Activated CD8-positive, alpha-beta memory T cell treated with anti-CD3 and anti-CD28 coated beads for 24 hours (primary cell): ENCODE results near the gene RELCH.

Source experiments
- DNase-seq: peaks from one replicate; pipeline ENCODE4 v3.0.0-alpha.2; 2020

The RELCH gene

DNA sequence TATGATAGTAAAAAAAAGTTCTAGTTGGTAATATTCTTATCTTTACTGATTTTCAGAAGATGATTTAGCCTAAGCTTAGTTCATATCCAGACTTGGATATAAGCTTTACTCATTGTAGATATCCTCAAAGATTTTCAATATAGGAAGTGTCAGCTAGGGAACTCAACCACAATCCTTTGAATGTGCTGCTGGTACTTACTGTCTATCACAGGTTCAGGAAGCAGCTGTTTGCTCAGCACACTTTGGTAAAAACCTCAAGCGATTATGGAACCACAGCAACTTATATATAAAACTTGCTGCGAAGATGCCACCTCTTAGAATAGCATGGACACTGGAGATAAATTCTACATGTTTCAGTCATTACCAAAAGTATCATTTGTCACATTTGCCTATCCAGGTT lies 77.9 kb downstream of the RELCH start:
- no peak for DNase-seq

DNA sequence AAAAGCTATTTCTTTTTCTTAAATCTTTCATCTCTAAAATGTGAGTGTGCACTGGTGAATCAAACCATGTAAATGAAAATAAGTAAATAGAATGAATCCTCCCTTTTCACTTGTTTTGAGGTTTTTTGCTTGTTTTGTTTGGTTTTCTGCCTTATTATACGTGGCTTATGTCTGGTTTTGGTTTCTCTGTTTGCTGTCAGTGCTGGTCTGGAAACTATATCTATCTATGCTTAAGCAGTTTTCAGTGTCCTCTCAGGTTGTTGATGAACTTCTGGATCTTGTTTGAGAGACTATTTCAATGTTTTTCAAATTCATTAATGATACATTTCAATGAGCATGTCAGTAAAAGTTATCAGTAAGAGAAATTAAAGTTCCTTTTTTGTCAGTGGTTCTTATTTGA lies 90.0 kb downstream of the RELCH start:
- no peak for DNase-seq

DNA sequence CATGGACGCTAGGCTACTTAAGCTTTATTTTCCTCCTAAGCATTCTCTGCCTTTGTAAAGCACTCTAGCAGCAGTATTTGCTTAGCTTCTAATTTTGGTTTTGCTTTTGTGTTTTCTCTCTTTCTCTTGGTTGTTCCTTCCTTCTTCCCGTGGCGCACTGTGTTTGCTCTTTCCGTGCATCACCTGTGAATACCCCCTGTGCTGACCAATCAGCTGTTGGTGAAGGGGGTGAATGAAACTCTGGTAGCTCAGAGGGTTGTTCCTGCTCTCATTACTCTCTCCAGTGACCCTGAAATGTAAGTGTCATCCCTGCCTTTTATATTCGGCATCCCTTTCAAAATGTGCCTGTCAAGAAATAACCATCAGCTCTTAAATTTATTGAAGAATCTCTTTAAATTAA lies 92.5 kb downstream of the RELCH start:
- DNase-seq, result no peak

DNA sequence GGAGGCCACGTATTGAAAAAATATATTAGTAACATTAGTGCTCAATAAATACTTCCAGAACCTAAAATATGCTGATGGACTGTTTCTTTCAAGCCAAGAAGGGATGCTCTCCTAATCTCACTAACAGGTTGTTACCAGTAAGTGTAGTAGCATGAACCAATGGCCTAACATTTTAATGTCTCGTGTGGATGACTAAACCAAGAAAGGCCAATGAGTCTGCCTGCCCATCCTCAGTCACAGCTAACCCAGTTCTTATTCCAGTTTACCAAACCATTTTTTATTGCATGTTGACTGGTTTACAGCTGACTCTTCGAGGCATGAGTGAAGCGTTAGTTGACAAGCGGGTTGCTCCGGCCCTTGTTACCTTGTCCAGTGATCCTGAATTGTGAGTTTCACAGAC lies 93.0 kb downstream of the RELCH start:
- DNase-seq, result no peak

DNA sequence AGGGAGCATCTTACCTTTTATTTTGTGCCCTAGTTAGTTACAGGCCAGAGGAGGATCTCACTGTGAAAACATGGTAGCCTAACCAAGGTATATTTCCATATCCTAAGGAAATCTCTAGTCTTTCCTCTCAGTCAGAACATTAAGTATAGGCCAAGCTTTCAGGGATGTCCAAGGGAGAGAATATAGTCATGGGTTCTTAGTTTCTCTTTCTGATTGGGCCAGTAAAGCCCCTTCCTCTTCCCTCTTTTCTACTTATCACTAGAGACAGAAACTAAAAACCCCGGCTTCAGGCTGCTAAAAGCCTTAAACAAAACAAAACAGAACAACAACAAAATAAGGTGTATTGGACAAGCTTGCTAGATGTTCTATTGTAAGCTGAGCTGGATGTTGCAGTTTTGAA lies 93.7 kb downstream of the RELCH start:
- no peak for DNase-seq

DNA sequence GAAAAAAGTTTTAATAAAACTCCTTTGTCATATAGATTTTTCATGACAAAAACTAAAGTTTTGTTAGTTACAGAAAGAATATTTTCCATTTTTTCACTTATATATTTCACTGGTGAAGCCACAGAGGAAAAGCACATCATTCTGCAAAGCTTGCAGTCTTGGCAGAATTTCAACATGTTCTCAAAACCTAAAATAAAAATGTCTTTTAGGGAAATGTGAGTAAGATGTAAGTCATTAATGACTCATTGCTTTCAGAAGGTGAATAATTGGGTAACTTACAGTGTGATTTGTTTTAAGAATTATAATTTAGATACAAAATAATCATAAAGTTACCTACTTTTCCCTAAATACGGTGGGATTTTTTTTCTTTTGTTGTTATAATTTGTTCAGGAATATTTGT lies 94.6 kb downstream of the RELCH start:
- DNase-seq, result no peak

DNA sequence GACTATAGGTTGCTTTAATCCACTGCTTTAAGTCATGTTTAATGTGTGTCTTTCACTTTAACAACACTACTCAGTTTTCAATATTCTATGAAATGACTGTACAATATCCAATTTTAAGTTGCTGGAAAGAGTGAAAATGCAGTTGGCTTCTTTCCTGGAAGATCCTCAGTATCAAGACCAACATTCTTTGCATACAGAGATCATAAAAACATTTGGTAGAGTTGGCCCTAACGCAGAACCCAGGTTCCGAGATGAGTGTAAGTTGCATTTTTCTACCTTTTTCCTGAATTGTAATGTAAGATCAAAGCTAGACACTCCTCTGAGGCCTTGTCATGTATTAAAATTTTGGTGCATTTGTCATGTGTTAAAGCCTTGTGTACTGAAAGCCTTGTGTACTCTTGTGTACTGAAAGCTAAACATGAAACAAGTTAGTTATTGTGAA lies 95.2 kb downstream of the RELCH start:
- no peak for DNase-seq

DNA sequence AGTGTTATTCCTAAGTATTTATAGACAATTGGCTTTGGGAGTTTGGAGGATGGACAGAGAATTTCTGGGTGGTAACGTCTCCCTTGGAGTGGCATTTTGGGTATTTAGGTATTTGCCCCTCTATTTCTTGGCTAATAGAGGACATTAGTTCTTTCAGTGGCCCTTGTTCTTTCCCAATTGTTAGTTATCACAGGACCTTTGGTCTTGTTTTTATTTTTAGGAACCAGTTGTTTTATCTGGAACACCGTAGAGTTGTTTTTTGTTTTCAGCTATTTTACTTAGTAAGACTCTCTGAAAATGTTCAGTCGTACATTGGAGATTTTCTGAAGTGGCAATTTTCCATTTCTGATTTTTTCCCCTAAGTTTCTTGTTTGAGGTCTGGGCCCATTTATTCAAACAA lies 97.6 kb downstream of the RELCH start:
- no peak for DNase-seq

DNA sequence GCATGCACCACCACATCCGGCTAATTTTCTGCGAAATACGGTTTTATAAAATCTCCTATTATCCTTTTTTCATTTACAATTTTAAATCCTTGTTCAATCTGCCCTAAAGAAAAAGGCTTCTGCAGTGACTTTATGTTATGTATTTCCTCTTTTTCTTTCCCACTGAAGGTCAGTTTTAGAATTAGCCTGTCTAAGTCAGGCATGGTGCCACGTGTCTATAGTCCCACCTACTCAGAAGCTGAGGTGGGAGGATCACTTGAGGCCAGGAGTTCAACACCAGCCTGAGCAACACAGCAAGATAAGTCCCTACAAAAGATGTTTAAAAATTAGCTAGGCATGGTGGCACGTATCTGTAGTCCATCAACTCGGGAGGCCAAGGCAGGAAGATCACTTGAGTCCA lies 98.2 kb downstream of the RELCH start:
- no peak for DNase-seq

DNA sequence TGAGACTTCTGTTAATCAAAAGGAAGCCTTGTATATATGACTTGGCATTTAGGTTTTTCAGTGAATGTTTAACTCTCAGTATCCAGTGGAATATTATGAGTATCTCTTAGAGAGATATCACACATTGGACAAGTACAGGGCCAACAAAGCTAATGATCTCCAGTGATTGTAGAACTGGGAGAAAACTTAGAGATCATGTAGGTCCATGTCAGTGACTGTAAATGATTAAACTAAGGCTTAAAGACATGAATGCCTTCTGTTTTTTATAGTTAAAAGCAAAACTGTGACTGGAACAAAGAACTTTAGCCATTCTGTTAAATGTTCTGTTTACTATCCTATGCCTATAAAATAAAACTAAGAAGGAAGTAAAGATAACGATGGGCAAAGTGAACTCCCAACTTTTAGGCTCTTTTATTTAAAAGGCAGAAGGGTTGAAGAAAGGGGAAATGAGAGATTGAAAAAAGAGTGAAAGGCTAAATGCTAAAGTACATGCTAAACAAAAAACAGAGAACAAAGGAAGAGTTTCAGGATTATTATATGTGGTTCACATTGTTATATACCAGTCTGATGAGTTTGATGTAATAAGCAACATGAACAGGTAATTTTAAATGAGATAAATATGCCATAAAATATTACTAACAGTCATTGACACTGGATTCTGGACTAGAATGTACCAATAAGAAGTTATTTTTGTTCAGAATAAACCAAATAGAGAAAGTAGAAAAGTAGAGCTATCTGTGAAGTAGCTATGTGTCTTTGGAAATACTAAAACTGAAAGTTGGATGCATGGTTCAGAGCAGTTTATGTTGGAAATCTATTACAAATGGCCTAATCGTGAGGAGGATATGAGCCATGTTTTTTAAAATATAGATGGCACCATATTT lies 101.0 kb downstream of the RELCH start:
- DNase-seq, result no peak

DNA sequence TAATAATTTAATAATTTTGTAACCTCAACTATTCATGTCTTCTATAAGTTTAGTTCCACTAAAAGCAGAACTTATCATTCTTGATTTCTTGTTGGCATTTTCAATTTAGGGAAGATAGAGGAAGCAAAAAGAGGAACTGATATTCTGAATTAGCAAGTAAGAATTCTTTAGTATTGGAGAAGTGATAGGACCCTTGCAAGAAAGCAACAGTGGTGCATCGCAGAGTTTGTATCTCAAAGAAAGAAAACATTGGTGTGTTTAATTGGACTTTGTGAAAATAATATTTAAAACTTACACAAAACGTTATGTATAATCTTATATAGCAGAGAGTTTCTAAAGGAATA lies 101.6 kb downstream of the RELCH start:
- DNase-seq, result no peak

DNA sequence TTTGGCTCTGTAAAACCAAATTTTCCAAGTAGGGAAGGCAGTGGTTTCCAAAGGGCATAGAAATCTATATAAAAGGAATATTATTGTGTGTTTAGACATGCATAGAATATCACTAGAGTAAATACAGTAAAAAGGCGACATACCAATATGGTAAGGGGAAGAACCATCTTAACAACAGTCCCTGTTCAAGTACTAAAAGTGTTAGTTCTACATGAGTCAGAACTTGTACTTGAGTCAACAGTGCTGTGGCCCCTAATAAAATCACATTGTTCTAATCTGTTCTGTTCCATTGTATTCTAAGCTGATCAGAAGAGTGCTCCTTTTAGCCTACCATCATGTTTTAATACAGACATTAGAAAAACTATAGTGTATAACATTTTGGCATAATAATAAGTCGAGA lies 102.0 kb downstream of the RELCH start:
- DNase-seq, result no peak

DNA sequence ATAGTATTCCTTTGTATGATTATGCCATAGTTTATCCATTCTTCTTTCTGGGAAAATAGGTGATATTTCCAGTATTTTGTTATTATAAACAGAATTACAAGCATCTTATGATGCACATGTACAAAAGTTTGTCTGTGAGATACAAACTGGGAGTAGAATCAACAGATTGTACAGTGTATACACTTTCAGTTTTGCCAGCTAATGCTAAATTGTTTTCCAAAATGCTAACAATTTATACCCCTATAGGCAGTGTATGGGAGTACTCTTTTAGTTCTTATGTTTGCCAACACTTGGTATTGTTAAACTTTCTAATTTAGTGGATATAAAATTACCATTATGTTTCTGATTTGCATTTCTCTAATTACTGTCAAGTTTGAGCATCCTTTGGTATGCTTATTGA lies 107.0 kb downstream of the RELCH start:
- DNase-seq, result no peak

DNA sequence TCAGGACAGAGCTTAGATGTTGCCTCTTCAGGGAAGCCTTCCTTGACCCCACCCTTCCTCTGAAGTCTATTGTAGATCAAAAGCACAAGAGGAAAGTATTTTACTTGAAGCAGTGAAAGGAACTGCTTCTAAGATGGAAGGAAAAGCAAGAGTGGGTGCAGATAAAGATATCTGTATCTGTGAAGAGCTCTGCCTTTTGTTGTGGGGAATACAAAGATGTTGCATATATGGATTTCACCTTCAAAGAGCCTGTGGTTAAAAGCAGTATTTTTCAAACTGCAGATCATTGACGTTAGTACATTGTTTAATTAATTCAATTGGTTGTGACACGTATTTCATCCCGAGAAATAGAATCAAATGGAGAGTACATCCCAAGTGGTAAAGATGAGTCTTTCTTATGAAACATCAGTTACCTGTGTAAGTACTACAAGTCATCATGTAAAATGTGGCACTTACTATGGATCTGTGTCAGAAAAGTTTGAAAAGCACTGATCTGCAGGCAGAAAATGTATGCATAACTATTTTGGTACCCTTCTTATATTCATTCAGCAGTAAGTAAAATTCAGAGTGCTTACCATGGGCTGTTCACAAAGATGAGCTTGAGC lies 113.4 kb downstream of the RELCH start:
- DNase-seq, result no peak

DNA sequence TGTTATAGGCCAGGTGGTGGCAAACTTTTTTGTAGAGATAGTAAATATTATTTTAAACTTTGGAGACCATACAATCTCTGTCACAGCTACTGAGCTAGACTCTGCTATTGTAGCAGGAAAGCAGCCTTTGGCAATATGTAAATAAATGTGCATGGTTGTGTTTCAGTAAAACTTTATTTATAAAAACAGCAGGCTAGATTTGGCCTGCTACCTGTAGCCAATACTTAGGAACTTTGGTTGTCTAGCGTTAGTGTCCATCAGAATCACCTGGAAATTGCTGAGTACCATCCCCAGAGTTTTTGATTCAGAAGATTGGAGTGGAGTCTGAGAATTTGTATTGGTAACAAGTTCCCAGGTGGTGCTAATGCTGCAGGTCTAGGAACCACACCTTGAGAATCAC lies 114.3 kb downstream of the RELCH start:
- no peak for DNase-seq

DNA sequence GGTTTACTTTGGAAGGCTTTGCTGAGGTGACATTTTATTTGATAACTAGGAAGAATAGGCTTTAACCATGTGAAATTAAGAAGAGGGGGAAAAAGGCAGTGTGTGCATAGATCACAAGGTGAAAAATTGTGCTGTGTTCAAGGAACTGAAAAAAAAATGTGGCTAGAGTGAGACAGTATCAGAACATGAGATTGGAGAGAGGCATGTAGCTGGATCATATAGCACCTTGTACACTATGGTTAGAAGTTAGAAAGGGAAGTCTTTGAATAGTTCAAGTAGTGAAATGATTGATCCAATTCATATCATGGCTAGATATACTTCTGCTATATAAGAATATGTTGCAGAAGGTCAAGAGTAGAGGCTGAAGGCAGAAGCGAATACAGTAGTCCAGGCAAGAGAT lies 125.8 kb downstream of the RELCH start:
- no peak for DNase-seq

DNA sequence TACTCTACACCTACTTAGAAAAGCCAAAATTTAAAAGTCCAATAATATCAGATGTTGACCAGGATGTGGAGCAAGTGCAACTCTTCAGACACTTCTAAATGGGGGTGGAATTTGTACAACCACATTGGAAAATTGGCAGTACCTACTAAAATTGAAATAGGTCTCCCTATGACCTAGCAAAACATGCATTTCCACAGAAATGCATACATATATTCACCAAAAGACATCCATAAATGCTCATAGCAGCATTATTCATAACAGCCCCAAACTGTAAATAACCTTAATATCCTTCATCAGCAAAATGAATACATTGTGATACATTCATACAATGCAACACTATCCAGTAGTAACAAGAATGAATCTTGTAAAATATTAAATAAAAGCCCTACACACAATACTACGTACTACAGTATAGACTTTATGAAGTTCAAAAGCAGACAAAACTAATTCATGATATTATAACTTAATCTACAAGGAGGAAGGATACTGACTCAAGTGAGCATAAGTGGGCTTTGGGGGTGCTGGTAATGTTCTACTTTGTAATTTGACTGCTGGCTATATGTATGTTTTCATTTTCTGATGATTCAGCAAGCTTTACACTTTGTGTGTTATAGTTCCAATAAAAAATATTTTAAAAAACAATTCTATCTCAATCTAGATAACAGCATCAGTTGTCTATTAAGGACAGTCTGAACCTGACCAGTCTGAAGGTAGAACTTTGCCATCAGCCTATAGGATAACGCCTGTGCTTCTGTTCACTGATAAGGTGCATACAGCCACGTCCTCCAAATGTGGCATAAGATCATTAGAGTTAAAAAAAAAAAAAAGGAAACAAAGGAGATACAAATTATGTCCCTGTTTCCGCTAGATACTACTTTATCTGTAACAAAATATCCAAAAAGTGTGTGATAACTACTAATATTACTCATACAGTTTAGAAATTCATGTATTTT lies 131.4 kb downstream of the RELCH start:
- DNase-seq, result no peak

DNA sequence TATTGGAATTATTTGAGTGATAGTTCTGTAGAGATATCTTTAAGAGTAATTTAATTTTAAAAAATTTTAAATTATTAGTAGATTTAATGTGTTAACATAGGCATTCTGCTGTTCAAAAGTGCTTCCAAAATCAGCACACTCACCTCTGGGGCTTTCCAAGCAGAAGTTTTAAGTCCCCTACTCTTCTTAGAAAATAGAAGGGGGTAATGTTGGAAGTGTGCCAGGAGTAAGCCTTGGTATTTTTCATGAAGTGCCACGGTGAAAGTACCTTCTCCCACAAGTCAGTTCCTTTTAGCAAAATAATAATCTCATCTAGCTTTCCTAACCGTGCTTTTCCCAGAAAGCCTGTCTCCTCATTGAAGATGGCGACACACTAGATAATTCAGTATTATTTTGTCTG lies 134.1 kb downstream of the RELCH start:
- no peak for DNase-seq

DNA sequence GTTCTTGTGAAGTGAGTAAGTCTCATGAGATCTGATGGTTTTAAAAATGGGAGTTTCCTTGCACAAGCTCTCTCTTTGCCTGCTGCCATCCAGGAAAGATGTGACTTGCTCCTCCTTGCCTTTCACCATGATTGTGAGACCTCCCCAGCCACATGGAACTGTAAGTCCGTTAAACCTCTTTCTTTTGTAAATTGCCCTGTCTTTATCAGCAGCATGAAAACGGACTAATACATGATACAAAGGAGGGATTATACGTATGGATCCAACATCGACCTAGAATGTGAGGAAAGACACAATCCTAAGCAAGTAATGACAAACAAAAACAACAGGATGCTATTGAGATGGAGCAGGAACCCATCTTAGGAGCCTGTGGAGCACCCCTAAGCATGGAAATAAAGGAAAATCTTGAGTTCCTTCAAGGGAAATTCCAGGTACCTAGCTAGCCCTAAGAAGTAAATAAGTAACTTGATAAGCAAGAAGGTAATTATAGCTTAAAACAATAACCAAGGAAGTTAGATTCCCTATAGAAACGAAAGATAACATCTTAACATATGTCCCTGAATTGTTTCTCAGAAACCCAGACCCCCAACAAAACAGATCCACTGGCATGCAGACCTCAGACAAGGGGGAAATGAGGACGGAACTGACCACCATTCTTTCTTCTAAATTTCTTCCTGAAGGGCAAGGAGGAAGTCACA lies 136.6 kb downstream of the RELCH start:
- no peak for DNase-seq

DNA sequence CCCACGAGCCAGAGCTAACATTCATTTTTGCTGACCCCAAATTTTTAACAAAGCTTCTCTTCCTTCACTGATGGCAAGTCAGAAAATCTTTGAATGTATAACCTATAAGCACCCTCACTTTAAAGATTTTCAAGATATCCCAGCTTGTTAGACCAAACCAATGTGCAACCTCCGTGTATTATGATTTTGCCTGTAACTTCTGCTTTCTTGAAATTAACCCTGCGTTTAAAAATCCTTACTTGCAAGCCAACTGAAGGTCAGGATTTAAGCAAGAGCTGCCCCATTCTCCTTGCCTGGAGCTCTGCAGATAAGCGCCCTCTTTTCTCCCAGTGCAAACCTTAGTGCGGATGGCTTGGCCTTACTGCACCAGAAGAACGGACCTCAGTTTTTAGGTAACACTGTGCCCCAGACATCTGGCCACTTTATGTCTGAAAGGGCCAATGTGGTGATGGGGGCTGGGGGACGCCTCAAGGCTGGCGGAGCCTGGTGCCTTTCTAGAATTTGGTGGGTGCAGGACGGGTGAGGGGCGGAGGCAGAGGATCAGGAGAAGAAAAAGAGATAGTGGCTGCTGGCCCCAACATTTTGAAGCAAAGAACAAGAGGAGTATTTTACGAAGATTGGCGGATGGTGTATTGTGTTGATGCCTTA lies 137.2 kb downstream of the RELCH start:
- DNase-seq, result no peak

DNA sequence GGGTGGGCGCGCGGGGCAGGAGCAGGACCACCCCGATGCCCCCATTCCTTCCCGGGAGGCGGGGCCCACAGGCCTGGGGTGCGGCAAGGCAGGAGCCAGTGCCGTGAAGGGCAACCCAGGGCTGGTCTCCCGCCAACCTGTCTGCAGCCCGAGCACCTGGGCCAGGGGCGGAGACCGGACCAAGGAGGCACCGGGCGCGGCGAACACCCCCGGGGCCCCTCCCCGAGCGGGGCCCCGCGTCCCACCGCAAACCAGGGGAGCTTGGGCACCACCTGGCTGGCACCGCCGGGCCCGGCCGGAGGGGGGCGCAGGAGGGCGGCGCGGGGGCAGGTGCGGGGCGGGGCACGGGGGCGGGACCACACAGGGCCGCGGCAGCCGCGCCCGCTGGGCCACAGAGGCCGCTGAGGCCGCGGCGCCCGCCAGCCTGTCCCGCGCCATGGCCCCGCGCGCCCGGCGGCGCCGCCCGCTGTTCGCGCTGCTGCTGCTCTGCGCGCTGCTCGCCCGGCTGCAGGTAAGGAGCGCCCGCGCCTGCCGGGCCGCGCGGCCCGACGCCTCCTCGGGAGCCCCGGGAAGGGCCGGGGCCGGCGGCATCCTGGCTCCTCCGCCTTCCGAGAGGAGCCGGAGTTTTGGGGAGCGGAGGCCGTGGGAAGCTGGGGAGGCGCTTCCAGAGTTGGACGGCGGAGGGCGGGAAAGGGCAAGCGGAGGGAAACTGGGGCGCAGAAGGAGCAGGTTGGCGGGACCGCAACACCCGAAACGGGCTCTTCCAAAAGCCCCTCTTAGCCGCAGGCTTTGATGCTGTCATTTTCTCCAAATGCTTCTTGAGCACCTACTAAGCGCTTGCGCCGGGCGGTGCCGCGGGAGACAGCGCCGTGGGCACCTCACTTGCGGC lies 138.1 kb downstream of the RELCH start, which contains the start of gene TNFRSF11A:
TSS of gene TNFRSF11A (plus strand) at position 394 of the 889 bp plus-strand sequence. CDS start at position 437, 43 bp downstream.
- DNase-seq, result peak; percentile 86
